LNCAP (cell line): ENCODE results near the gene SUSD5.

ENCODE experiments used
- CTCF ChIP-seq: fragments of 450-650 bp; IDR thresholded peaks from 2 replicates; pipeline ENCODE4 v1.5.1; 2017; ENCODE audit warnings: mild to moderate bottlenecking

SUSD5 gene

GRCh38 chr3:33187368-33187634, 31.3 kb downstream of the SUSD5 start:
- no peak for TF ChIP-seq CTCF

- TF ChIP-seq CTCF = no peak
These were observed 31.9 kb downstream of the SUSD5 start for GRCh38 chr3:33186524-33187367.

- TF ChIP-seq CTCF = no peak
These were observed 33.7 kb downstream of the SUSD5 start for GRCh38 chr3:33184863-33185262.

GRCh38 chr3:33181229-33181628, 37.4 kb downstream of the SUSD5 start:
- TF ChIP-seq CTCF = no peak

- TF ChIP-seq CTCF = no peak
These were observed 39.5 kb downstream of the SUSD5 start for GRCh38 chr3:33179132-33179531.

- TF ChIP-seq CTCF = no peak
These were observed 43.7 kb downstream of the SUSD5 start for GRCh38 chr3:33174711-33175414.

- TF ChIP-seq CTCF = no peak
These were observed 44.5 kb downstream of the SUSD5 start for GRCh38 chr3:33174095-33174494.
